BJ (cell line): ENCODE measurements around the gene ATP2B1. TPM values are rescaled to one million over a fixed set of nuclear protein-coding genes. Genes with fewer than 3 reads are reported as not detected.

Source experiments
- CTCF ChIA-PET: fragments of 350-600 bp; formaldehyde crosslinking; extraction: SDS; loops from one replicate; lab custom pipeline; 2021; ENCODE audit warnings: antibody characterized with exemption, inconsistent platforms; lab: Yijun Ruan, JAX
- POLR2A ChIA-PET: fragments of 300-600 bp; sonication (Branson Sonifier 250); formaldehyde crosslinking; extraction: SDS; loops from one replicate; lab custom pipeline; 2021; ENCODE audit warnings: antibody characterized with exemption; lab: Charles Lee
- DNase-seq: peaks from one replicate; pipeline ENCODE4 v3.0.0-alpha.2; 2011; ENCODE audit warnings: low read depth
- H3K27me3 ChIP-seq: 2 replicates; pipeline ENCODE4 v1.6.0; 2011; ENCODE audit warnings: low read length; ENCODE audit not compliant: control insufficient read depth, insufficient read depth
- H3K36me3 ChIP-seq: 2 replicates; pipeline ENCODE4 v1.5.1; 2011; ENCODE audit warnings: low read length; ENCODE audit not compliant: control insufficient read depth, insufficient read depth
- H3K4me3 ChIP-seq: 2 replicates; pipeline ENCODE4 v1.5.1; 2011; ENCODE audit warnings: low read depth, mild to moderate bottlenecking, control low read depth, low read length
- polyA plus RNA-seq: library from polyadenylated mRNA; depleted of rRNA; stranded (reverse); fragments of >200 nt; gene quantifications from 2 replicates; pipeline ENCODE4 v1.2.3, GENCODE V29; 2011
- TF ChIP-seq, protein P1 (sequence below): IDR thresholded peaks from 2 replicates; pipeline ENCODE4 v1.5.1; 2011; ENCODE audit warnings: low read depth, mild to moderate bottlenecking, control low read depth, inconsistent platforms, low read length, moderate library complexity; ENCODE audit not compliant: insufficient read depth

Gene ATP2B1
- polyA plus RNA-seq, 1 experiment, result 12.8 TPM

DNA sequence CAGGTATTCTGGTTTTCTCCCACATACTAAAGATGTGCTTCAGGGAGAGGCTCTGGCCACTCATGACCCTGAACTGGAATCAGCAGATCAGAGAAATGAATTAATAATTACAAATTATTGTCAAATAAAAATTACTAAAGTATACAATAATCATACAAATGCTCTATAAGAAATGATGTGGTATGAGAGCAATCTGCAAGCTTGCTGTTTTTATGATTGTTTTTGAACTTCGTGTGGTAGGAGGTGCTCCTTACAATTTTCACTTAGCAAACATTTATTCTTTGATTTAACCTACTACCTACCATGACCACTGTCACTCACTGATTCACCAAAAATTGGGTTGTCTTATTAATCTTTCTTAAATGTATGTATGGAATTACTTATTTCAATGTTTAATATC, 16.2 kb downstream of the ATP2B1 start:
- no peak overlapping the region for H3K4me3 ChIP-seq
- ChIA-PET CTCF (no interaction called here), POLR2A (no interaction called here)
- TF ChIP-seq, protein P1, sequence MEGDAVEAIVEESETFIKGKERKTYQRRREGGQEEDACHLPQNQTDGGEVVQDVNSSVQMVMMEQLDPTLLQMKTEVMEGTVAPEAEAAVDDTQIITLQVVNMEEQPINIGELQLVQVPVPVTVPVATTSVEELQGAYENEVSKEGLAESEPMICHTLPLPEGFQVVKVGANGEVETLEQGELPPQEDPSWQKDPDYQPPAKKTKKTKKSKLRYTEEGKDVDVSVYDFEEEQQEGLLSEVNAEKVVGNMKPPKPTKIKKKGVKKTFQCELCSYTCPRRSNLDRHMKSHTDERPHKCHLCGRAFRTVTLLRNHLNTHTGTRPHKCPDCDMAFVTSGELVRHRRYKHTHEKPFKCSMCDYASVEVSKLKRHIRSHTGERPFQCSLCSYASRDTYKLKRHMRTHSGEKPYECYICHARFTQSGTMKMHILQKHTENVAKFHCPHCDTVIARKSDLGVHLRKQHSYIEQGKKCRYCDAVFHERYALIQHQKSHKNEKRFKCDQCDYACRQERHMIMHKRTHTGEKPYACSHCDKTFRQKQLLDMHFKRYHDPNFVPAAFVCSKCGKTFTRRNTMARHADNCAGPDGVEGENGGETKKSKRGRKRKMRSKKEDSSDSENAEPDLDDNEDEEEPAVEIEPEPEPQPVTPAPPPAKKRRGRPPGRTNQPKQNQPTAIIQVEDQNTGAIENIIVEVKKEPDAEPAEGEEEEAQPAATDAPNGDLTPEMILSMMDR, result no peak
- no peak for DNase-seq
- H3K36me3 ChIP-seq, result no peaks in the 10 kb centered on the region
- H3K27me3 ChIP-seq, result no peaks in the 10 kb centered on the region

DNA sequence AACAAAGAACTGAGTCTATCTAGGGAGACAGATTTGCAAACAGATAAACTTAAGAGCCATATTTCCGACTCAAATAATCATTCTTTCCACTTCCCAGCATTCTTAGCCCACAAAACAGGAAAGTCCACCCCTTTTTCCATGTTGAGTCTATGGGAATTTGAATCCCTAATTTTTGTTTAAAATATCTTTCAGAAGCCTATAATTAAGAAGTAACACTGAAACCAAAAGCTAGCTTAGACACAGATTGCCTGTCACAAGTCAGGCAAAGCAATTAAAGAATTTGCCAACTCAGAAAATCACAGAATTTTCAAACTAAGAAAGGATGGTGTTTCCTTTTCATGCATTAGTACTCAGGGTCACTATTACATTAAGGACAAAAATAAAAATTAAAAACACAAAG, 17.0 kb downstream of the ATP2B1 start:
- DNase-seq, result no peak
- CTCF ChIA-PET, result no interaction called here
- no peaks in the 10 kb centered on the region for H3K27me3 ChIP-seq
- no peaks in the 10 kb centered on the region for H3K36me3 ChIP-seq
- no peak overlapping the region for H3K4me3 ChIP-seq
- TF ChIP-seq, protein P1, result no peak
- POLR2A ChIA-PET, result no interaction called here

DNA sequence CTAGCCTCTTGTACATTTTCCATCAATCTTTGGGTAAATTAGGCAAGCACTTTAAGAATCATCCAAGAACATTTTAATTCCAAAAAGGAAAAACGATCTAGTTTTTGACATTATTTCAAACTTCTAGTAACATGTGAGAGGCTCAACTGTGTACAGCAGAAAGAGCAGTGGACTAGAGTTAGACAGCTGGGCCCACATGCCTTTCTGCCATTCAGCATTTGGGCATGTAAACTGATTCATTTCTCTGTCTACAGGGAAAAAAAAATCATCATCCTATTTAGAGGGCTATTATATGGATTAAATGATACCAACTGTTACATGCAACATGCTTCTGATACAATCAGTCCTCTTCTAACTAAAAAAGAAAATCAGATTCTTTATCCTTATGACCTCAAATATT, 17.7 kb downstream of the ATP2B1 start:
- TF ChIP-seq, protein P1, result no peak
- Histone ChIP-seq H3K27me3 (no peaks in the 10 kb centered on the region), H3K36me3 (no peaks in the 10 kb centered on the region), H3K4me3 (no peak overlapping the region)
- DNase-seq, result no peak
- ChIA-PET POLR2A (no interaction called here), CTCF (no interaction called here)

DNA sequence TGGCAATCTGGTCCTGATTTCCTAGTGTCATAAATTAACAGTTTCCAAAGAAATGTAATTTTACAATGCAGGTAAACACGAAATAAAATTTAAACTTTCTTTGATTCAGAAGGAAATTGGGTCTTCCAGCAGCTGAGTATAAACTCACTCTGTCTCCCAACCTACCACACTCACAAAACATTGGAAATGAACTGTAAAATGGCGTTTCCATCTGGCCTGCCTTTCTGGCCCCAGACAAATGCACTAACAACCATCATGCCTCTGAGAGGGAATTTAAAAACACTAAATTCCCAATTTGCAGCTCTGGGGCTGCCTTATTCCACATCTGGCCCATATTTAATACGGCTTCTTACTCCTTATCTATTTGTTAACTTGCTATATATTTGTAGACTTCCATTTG, 19.3 kb downstream of the ATP2B1 start:
- Histone ChIP-seq H3K36me3 (no peaks in the 10 kb centered on the region), H3K27me3 (no peaks in the 10 kb centered on the region), H3K4me3 (no peak overlapping the region)
- POLR2A ChIA-PET, result no interaction called here
- CTCF ChIA-PET, result no interaction called here
- TF ChIP-seq, protein P1, result no peak
- DNase-seq, result no peak

DNA sequence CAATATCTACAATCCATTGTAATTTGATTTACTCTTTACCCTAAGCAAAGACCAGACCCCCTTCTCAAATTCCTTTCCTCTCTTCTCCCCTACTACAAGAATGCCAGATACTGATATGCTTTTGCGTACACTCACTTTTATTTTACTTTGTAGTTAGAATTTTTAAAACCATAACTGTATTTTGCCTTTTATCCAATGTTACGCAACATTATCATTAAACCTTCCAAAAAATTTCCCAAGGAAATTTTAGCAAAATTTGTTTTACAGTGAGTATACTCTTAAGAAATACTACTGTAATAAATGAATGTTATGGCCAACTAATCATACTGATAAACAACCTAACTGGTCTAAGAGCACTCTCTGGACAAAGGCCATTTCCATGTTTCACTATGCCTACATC, 22.3 kb downstream of the ATP2B1 start:
- H3K36me3 ChIP-seq, result no peaks in the 10 kb centered on the region
- DNase-seq, result no peak
- no peak overlapping the region for H3K4me3 ChIP-seq
- ChIA-PET POLR2A (no interaction called here), CTCF (no interaction called here)
- TF ChIP-seq, protein P1, result no peak
- H3K27me3 ChIP-seq, result no peaks in the 10 kb centered on the region
